Stimulated activated CD8-positive, alpha-beta memory T cell treated with anti-CD3 and anti-CD28 coated beads, Interleukin-7, amount 100 ng/mL, for 24 hours (primary cell): ENCODE data around the gene CTU1.

Source experiments
- DNase-seq: peaks from one replicate; pipeline ENCODE4 v3.0.0-alpha.2; 2020; ENCODE audit warnings: low read depth

Gene CTU1

GRCh38 chr19:51103926-51104341 is 4.3 kb downstream of the CTU1 start:
- no peak for DNase-seq

GRCh38 chr19:51102991-51103390 is 5.2 kb downstream of the CTU1 start:
- no peak for DNase-seq

GRCh38 chr19:51101171-51101865 is 6.9 kb downstream of the CTU1 start:
- no peak for DNase-seq

DNA sequence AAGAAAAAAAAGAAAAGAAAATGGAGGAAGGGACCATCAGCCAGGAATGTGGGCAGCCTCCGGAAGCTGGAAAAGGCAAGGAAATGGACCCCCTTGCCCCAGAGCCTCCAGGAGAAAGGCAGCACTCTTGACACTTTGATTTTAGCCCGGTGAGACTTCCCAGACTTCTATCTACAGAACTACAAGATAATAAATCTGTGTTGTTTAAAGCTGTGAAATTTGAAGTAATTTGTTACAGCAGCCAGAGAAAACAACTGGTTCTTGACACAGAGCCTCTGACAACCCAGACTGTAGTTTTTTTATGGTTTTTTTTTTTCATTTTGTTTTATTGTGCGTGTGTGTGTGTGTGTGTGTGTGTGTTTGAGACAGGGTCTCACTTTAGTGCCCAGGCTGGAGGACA is 7.6 kb downstream of the CTU1 start:
- DNase-seq: no peak

DNA sequence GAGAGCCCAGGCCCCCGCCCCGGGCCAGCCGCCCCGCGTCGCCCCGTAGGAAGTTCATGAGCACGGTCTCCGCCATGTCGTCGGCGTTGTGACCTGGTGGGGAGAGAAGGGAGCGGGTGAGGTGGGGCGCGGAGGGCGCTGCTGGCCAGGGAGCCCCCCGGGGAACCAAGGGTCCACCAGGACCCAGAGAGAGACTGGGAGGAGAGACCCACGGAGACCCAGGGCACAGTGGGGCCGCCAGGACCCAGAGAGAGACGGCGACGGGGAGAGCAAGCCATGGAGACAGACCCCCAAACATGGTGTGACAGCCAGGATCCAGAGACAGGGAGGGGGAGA is 9.2 kb downstream of the CTU1 start:
- DNase-seq: no peak

DNA sequence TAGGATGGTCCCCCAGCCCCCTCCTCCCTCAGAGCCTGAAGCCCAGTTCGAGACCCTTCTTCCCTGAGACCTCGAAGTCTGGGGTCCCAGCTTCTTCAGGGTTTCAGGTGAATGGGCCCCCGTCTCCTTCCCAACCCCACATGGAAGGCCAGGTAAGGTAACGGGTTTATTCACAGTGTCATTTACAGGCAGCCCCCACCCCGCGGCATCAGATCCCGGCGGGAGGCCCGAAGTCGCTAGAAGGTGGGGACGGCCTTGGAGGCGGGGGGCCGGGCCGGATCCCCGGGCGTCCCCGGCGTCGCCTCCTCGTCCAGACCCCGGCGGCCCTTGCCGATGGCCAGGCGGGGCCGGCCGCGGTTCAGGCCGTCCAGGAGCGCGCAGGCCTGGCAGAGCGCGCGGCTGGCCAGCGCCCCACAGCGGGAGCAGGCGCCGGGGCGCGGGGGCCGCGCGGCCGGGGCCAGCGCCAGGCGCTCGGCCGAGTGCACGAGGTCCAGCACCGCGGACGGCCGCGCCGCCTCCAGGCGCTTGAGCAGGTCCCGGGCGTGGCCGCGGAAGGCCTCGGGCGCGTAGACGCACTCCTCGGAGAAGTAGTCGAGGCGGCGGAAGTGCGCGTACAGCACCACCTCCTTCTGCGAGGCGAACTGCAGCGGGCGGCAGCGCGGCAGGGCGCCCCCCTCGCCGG is 9.7 kb downstream of the CTU1 start:
- DNase-seq: no peak

GRCh38 chr19:51097796-51098195 is 10.4 kb downstream of the CTU1 start:
- no peak for DNase-seq

DNA sequence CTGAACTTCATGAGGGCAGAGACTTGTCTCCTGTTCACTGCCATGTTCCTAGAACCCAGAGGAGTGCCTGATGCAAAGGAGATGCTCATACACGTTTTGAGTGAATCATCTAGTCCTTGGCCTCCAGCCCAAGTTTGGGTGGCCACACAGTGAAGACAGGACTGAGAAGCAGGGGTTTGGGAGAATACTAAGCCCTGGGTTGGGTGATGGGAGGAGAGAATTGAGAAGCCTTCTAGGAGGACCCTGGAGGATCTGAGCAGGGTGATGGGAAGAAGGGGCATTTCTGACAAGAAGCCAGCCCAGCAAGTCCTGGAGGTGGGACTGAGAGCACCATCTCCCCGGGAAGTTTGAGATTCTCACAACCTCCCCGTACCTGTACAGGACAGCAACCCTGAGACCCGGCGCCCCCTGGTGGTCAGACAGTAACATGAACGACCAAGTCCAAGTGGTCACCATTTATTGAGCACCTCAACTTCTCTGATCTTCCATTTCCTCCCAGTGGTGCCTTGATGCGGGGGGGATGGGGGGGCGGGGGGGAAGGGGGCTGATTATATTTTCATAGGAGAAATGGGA is 11.0 kb downstream of the CTU1 start:
- DNase-seq: peak; percentile 57

DNA sequence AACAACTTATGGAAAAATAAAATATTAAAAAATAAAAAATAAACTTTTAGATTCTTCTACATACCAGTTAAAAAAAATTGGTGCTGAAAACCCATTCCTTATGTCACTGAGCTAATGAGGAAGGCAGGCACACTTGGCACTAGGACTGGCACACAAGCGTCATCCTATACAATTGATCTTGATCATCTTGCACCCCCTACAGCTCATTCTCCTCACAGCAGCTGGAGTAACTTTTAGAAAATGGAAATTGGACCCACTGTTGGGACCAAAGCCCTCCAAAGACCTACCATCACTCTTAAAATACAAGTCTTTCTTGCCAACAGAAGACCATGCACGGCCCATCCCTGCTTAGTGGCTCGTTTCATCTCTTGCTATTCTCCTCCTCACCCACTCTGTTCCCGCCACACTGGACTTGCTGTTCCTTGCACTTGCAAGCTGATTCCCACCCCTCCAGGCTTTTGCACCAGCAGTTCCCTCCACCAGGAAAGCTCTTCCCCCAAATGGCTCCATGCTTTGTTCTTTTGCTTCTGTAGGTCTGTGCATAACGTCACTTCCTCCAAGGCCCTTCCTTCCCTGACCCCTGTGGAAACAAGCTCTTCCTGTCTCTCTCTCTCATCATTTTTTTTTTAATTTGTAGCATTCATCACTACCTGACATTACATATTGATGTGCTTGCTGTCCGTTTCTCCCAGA is 11.6 kb downstream of the CTU1 start:
- no peak for DNase-seq

GRCh38 chr19:51094696-51095279 is 13.4 kb downstream of the CTU1 start:
- no peak for DNase-seq

DNA sequence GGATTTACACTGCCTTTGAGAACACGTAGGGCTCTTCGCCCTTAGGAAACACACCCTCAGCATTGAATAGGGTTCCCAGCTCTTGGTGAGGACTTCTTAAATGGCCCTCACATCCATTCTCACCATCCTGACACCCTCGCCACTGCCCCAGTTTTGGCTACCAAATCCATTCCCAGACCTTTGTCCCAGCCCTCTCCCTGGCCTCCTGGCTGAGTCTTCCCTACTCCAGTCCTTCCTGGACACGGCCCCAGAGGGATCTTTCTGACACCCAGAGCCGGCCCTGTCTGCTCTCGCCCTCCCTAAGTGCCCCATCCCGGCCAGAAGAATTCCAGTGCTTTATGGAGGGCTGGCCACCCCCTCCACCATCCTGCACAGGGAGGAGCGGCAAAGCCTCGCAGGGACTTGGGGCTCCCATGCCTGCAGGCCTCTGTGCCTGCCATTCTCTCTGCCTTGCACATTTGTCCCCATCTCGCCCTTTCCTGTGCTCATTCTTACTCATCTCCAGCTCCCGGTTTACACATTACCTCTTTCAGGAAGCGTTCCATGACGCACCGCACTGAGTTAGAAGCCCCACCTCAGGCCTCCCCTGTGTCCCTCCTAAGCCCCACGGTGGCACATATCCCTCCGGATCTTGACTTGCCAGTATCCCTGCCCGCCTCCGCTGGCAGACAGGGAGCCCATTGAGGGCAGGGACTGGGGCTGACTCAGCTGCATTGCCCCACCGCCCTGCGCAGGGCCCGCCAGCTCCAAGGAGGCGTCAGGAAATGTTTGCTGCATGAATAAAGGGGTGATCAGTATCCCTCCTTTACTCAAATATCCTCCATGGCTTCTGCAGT is 14.5 kb downstream of the CTU1 start:
- no peak for DNase-seq

DNA sequence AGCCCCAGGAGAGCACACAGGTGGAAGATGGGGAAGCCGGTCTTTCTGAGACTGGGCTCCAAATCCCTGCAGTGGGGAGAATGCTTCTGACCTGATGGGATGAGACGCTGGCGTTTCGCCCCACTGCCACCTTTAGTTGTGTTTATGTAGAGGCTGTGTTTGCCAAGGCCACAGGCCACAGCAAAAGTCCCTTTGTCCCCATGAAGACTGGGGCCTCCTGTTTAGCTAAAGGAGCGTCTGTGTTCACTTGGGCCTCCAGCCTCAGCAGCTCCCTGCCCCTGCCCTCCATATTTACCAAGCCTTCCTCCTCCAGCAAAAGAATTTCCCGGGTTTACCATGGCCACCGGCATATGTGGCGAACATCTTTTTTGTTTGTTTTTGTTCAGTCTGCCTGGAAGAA is 15.1 kb downstream of the CTU1 start:
- DNase-seq: no peak

- no peak for DNase-seq
These were observed 16.0 kb downstream of the CTU1 start for GRCh38 chr19:51091895-51092873.

DNA sequence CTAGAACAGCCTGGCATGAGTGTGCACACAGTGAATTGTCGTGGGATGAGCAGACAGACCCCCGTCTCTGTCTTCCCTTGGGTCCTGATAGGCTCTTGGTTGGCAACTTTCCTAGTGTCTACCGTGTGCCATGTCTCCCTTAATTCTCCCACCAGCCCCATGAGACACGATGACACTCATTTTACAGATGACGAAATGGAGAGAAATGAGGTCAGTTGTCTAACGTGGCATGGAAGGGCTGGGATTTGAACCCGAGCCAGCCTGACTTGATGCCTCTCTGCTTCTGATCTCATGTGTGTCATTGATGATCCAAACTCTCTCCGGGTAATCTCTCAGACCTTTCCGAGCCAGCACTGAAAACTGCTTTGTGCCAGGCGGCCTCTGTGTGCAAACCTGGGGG is 17.1 kb downstream of the CTU1 start:
- no peak for DNase-seq

DNA sequence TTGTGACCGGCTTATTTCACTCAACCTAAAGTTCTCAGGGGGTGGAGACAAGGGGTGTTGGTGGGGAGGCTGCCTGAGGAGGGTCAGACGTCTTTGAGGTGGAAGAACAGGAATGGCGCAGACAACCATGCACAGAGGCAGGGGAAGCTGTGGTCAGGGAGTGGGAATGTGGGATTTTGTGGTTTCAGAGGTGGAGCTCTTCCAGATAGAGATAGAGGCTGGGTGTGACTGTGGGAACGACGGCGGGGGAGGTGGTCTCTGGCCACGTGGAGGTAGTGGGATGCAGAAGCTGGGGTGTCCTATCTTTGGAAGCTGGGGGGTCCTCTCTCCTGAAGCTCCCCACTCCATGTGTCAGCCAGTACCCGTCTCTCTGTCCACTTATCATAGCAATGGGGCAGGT is 17.7 kb downstream of the CTU1 start:
- no peak for DNase-seq

GRCh38 chr19:51089786-51090185 is 18.4 kb downstream of the CTU1 start:
- DNase-seq: no peak

DNA sequence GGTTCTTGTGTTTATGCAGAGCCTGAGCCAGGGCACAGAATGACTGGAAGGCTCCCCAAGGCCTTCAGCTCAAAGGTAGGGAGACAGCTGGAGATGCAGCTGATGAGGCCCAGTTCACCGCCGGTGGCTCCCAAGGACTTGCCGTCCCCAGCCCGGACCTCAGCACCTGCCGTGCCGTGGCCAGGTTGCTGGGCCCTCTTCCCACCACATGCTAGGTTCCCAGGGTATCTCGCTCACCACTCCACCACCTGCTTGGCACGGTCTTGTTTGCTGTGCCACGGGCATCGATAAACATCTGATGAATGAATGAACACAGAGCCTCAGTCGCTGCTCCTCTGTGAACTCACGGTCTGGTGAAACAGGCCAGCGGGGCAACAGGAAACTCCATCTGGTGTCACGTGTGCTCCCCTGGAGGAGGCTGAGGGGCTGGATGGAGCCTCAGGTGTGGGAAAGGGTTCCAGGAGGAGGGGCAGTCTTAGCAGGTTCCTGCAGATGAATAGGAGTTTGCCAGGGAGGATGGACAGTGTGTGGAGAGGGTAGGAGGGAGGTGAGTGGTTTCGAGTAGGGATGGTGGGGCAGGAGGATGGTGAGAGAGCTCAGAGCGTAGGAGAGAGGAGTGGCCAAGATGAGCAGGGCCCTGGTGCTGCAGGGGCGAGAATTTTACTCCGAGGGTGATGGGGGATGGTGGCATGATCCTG is 21.9 kb downstream of the CTU1 start:
- DNase-seq: no peak

- no peak for DNase-seq
These were observed 23.7 kb downstream of the CTU1 start for GRCh38 chr19:51084505-51084904.

GRCh38 chr19:51083783-51084182 is 24.4 kb downstream of the CTU1 start:
- no peak for DNase-seq

DNA sequence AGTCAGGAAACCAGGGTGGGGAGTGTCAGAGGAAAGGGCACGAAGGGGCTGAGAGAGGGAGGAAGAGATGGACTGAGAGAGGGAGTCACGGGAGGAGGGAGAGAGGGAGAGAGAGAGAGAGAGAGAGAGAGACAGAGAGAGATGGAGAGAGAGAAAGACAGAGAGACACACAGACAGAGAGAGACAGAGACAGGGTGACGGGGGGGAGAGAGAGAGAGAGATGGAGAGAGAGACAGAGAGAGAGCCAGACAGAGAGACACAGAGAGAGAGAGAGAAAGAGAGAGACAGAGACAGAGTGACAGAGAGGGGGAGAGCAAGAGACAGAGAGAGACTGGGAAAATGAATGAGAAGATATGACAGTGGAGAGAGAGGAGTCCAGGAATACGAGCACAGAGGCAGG is 25.0 kb downstream of the CTU1 start:
- DNase-seq: no peak
